HUES6 (cell line): ENCODE measurements around the gene NELFCD.

Experiments
- H3K27ac ChIP-seq: 2 replicates; pipeline ENCODE4 v1.7.0; 2013; ENCODE audit warnings: low read depth, mild to moderate bottlenecking, low read length, inconsistent platforms
- H3K27me3 ChIP-seq: 2 replicates; pipeline ENCODE4 v1.6.1; 2013; ENCODE audit warnings: low read length; ENCODE audit not compliant: control insufficient read depth, insufficient read depth
- H3K36me3 ChIP-seq: 2 replicates; pipeline ENCODE4 v1.6.1; 2013; ENCODE audit warnings: low read length; ENCODE audit not compliant: control insufficient read depth, insufficient read depth
- H3K4me1 ChIP-seq: 2 replicates; pipeline ENCODE4 v1.6.1; 2013; ENCODE audit warnings: low read length; ENCODE audit not compliant: control insufficient read depth, insufficient read depth
- H3K4me3 ChIP-seq: 2 replicates; pipeline ENCODE4 v1.5.1; 2013; ENCODE audit warnings: low read depth, low read length
- H3K9ac ChIP-seq: one replicate; pipeline ENCODE4 v1.6.1; 2013; ENCODE audit warnings: mild to moderate bottlenecking, low read length
- H3K9me3 ChIP-seq: 2 replicates; pipeline ENCODE4 v1.6.1; 2013; ENCODE audit warnings: low read depth, low read length; ENCODE audit not compliant: control insufficient read depth, insufficient read depth

The NELFCD gene

DNA sequence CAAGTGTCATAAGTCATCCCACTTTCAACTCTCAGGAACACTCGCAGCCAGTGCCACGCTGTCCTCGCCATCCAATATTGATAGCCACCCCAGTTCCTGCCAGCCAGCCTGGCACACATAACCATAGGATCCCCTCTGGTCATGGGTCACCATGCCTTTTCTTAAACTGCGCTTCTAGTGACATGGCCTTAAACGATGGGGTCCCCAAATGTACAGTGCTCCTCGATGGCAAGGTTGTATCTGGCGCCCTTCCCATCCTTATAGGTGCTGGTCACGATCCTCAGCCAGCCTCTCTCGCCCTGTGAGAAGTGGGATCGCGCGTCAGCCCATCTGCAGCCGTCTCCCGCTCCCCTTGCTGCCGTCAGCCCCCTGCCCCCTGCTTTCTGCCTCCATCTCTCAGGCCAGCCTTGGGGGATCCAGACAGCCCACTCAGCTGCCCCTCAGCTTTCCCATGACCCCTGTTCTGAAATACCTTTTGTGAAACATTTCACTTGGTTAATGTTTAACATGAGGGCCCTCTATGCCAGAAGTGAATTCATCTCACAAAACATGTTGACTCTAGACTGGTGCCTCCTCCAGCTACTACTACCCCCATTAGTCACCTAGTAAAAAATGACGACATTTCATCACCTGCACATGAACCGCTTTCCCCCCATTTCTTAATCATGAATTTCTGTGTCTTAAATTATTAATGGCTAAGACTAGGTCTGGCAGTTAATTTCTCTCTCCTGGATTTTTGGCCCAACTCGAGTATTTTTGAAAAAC, 14.6 kb downstream of the NELFCD start:
- H3K36me3 ChIP-seq = peaks cover 73% of the 10 kb centered on the region
- no peaks in the 10 kb centered on the region for H3K9me3 ChIP-seq
- H3K4me1 ChIP-seq = no peaks in the 10 kb centered on the region
- H3K27ac ChIP-seq = no peak overlapping the region
- H3K27me3 ChIP-seq = no peaks in the 10 kb centered on the region
- H3K4me3 ChIP-seq = no peak overlapping the region
- H3K9ac ChIP-seq = peak overlapping the region; percentile 24

DNA sequence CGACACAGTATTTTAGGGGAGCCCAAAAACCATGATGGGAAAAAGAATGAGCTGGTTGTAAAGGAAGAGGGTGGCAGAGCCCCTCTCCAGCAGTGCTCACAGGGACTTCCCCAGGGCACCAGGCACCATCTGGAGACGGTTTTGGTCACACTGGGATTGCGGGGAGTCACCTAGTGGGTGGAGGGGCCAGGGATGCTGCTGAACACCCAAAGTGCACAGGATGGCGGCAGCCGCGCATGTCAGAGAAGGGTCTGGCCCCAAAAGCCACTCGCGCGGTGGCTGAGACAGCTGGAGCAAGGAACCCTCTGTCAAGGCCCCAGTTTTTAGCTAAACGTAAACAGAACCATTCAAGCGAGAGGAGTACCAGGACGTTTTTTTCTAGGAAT, 15.2 kb downstream of the NELFCD start:
- no peaks in the 10 kb centered on the region for H3K4me1 ChIP-seq
- no peak overlapping the region for H3K27ac ChIP-seq
- no peaks in the 10 kb centered on the region for H3K27me3 ChIP-seq
- no peak overlapping the region for H3K9ac ChIP-seq
- H3K36me3 ChIP-seq = peaks cover 71% of the 10 kb centered on the region
- no peak overlapping the region for H3K4me3 ChIP-seq
- H3K9me3 ChIP-seq = no peaks in the 10 kb centered on the region

DNA sequence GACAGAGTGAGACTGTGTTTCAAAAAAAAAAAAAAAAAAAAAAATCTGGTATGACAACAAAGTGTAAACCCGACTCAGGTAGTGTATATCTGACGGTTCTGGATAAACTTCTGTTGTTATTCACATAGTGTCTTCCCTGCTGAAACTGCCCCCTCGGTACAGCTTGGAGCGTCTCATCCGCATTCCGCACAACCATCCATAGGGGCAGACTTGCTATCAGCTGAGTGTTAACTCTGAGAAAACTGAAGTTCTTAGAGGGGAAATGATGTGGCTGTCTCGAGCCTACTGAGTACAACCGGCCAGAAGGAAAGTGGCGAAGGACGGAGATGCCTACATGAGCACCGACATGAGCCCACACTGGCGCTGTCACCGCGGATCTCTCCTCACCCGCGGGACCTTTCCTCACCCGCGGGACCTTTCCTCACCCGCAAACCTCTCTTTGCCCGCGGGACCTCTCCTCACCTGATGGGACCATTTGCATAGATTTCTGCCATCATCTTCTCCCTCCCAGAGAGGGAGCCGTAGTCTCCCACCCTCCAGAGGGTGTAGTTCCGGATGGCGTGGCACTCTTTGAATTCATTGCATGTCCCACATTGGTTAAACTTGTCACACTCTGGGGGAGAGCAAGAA, 16.2 kb downstream of the NELFCD start:
- H3K4me3 ChIP-seq = no peak overlapping the region
- no peaks in the 10 kb centered on the region for H3K27me3 ChIP-seq
- H3K9me3 ChIP-seq = no peaks in the 10 kb centered on the region
- H3K27ac ChIP-seq = no peak overlapping the region
- H3K36me3 ChIP-seq = peaks cover 63% of the 10 kb centered on the region
- H3K4me1 ChIP-seq = no peaks in the 10 kb centered on the region
- no peak overlapping the region for H3K9ac ChIP-seq

DNA sequence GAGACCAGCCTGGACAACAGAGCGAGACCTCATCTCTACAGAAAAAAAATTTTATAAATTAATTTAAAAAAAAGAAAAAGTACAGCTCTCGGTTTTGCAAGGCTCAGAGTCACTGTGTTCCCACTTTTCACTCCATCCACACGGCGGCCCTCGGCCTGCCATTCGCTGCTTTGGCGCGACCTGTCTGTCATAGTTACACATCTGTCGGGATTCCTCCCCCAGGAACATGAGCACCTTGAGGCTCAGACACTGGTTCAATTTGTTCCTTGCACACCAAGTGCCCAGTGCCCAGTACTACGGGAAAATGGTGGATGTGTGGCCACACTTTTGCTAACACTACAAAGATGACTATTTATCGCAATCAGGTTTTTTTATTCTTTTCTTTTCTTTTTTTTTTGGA, 17.6 kb downstream of the NELFCD start:
- Histone ChIP-seq H3K36me3 (peaks cover 49% of the 10 kb centered on the region), H3K27me3 (no peaks in the 10 kb centered on the region), H3K4me1 (no peaks in the 10 kb centered on the region), H3K4me3 (no peak overlapping the region), H3K9me3 (no peaks in the 10 kb centered on the region), H3K27ac (no peak overlapping the region), H3K9ac (no peak overlapping the region)

DNA sequence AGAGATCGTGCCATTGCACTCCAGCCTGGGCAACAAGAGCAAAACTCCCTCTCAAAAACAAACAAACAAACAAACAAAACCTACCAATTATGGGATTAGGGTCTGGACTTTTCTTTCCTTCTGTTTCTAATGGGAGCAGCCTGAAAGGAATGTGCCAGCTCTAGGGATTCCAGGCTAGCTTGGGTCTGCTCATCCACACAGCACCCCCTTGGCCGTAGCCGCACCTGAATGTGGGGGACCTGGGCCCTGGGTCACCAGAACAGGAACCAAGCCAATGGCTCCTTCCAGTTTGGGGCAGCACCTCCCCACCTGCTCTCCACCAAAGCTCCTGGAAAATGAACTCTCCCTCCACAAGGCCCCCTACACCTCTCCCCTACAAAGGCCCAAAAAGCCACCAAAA, 19.3 kb downstream of the NELFCD start:
- Histone ChIP-seq H3K9ac (no peak overlapping the region), H3K4me3 (no peak overlapping the region), H3K27ac (no peak overlapping the region), H3K36me3 (peaks cover 33% of the 10 kb centered on the region), H3K9me3 (no peaks in the 10 kb centered on the region), H3K27me3 (no peaks in the 10 kb centered on the region), H3K4me1 (no peaks in the 10 kb centered on the region)

DNA sequence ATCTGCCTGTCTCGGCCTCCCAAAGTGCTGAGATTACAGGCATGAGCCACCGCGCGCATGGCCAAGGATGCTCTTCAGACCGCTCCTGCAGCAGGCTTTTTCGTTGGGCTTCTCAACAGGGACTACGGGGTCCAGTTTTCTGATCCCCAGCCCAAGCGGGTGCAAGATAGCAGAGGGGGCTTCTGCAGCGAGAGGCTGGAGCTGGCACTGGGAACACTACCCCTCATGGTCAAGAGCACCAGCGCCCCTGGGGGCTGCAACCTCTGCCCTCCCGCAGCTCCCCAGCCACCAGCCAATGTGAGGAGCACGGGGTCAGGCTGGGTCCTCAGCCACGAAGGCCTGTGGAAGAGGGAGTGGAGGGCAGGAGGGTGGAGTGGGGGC, 20.0 kb downstream of the NELFCD start:
- Histone ChIP-seq H3K4me3 (no peak overlapping the region), H3K27ac (no peak overlapping the region), H3K9me3 (no peaks in the 10 kb centered on the region), H3K27me3 (peaks cover 6% of the 10 kb centered on the region), H3K4me1 (peaks cover 3% of the 10 kb centered on the region; the same call in 1 of the 2 replicates), H3K9ac (no peak overlapping the region), H3K36me3 (peaks cover 25% of the 10 kb centered on the region)

DNA sequence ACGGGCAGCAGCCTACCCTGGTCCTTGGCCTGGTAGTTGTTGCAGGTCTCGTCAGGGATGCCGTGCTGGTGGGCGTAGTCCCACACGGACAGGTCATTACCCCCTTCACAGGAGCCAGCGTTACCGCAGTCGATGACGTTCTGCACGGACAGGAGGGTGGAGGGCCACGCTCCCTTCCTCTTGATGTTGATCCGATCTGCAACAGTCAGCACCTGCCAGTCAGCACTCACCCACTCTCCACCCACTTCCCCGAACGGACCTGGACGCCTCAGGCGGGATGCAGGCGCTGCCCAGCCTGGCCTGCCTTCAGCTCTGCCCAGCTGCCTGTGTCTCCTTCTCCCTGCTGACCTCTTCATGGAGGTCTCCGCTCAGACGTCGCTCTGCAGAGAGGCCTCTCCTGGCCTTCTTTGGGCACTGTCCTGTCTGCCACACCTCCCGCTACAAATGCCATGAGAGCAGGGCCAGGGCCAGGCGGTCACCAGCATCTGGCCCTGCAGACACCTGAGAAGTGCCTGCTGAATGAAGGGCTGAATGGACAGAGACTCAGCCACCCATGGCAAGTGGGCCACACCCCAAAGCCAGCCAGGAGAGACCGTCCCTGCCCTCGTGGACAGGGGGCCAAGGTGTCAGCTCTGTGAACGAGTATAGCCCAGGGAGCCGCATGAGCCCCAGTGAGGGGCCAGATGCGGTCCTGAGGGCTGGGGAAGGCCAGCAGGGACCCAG, 20.6 kb downstream of the NELFCD start:
- Histone ChIP-seq H3K36me3 (peaks cover 20% of the 10 kb centered on the region), H3K27me3 (peaks cover 12% of the 10 kb centered on the region)

DNA sequence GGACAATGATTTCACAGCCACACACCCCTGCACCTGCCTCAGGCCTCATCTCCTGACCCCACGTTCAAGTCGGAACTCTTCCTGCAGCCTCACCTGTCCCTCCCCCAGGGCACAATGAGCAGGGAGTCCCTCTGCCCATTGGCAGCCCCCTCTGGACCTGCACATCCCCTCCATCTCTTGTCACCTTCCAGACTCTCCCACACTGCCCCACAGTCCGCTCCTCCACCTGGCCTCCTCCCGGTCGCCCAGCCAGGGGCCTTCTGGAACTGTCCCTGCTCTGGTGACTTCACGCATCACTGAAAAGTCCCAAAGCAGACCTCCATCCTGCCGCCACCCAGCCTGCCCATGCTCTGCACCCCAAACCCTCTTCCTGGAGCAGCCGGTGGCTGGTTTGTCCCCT, 21.3 kb downstream of the NELFCD start:
- Histone ChIP-seq H3K4me3 (no peak overlapping the region), H3K36me3 (peaks cover 15% of the 10 kb centered on the region), H3K27me3 (peaks cover 13% of the 10 kb centered on the region), H3K9ac (no peak overlapping the region), H3K4me1 (peaks cover 10% of the 10 kb centered on the region), H3K27ac (no peak overlapping the region), H3K9me3 (no peaks in the 10 kb centered on the region)

More for the DNA sequence above, 20.6 kb downstream of the NELFCD start:
- Histone ChIP-seq H3K9ac (no peak overlapping the region), H3K4me1 (peaks cover 9% of the 10 kb centered on the region), H3K9me3 (no peaks in the 10 kb centered on the region), H3K27ac (no peak overlapping the region), H3K4me3 (no peak overlapping the region)

DNA sequence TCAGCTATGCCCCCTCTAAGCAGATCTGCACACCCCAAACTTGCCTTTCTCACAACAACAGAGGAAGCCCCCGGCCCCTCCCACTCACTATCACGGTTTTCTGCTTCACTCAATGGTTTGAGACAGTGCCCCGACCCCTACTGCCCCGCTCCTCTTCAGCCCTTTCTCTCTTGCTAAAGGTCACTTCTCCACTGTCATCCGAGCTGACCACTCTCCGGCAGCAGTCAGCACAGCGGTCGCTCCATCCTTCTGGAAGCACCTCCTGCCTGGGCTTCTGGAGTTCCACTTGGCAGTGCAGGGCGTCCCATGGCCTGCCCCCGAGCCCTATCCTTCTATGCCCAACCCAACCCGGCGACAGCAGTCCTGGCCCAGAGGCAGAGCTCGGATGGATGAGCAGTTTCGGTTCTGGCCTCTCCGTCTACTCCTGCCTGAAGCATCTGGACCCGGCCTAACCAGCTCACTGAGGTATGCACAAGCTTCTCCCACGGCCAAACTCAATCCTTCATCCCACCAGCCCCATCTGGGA, 21.9 kb downstream of the NELFCD start:
- peaks cover 10% of the 10 kb centered on the region; the same call in 1 of the 2 replicates for H3K36me3 ChIP-seq
- H3K4me3 ChIP-seq = no peak overlapping the region
- H3K9ac ChIP-seq = no peak overlapping the region
- no peaks in the 10 kb centered on the region for H3K9me3 ChIP-seq
- H3K4me1 ChIP-seq = peaks cover 10% of the 10 kb centered on the region
- H3K27me3 ChIP-seq = peaks cover 19% of the 10 kb centered on the region
- no peak overlapping the region for H3K27ac ChIP-seq

DNA sequence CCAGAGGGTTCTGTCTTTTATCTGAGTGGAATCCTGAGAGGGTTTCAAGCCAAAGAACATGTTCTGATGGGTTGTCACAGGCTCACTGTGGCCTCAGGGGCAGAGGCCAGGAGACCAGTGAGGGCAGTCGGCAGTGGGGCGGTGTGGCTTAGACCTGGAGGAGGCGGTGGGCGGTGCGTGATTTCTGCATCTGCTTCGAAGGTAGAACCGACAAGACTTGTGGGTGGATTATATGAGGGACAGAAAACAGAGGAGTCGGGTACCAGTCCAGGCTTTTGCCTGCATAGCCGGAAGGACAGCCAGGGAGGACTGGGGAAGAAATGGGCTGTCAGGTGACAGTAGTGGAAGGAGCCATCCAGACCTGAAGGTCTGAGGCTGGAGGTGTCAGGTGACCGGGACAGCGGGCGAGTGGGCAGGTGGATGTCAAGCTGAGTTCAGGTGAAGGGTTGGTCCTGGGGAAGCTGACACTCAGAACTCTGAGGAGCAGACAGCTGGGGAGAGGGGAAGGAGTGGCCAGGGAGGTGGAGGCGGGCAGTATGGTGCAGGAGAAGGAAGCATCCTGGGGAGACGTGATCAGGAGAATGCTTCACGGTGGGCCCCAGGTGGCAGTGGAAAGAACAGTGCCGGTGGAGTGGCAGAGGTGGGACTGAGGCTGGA, 22.9 kb downstream of the NELFCD start:
- no peaks in the 10 kb centered on the region for H3K9me3 ChIP-seq
- peaks cover 10% of the 10 kb centered on the region; the same call in 1 of the 2 replicates for H3K36me3 ChIP-seq
- H3K27ac ChIP-seq = no peak overlapping the region
- no peak overlapping the region for H3K4me3 ChIP-seq
- H3K9ac ChIP-seq = no peak overlapping the region
- H3K27me3 ChIP-seq = peaks cover 29% of the 10 kb centered on the region
- peaks cover 10% of the 10 kb centered on the region for H3K4me1 ChIP-seq
